Activated naive CD8-positive, alpha-beta T cell treated with anti-CD3 and anti-CD28 coated beads, Interleukin-2, amount 10 ng/mL, durations not matched to agents 7 days and 5 days (primary cell): ENCODE measurements around the gene HRAS. TPM values are rescaled to one million over a fixed set of nuclear protein-coding genes. Genes with fewer than 3 reads are reported as not detected.

Experiments used
- ATAC-seq: fragments of 150-1000 bp; cut with Tn5 transposase; one replicate; pipeline ENCODE4 v1.10.0; 2021; ENCODE audit warnings: low read depth, moderate library complexity
- POLR2A ChIA-PET: fragments of 350-600 bp; sonication (Branson Sonifier 250); formaldehyde crosslinking; loops from one replicate; lab custom pipeline; 2021; ENCODE audit warnings: antibody characterized with exemption; lab: Charles Lee
- DNase-seq: peaks from one replicate; pipeline ENCODE4 v3.0.0; 2021
- H3K27ac Mint-ChIP-seq: one replicate; pipeline ENCODE4 v1.8.0; 2022; ENCODE audit warnings: mild to moderate bottlenecking, mixed read lengths
- H3K27me3 Mint-ChIP-seq: one replicate; pipeline ENCODE4 v1.8.0; 2022; ENCODE audit warnings: mild to moderate bottlenecking, moderate library complexity, mixed read lengths
- H3K36me3 Mint-ChIP-seq: one replicate; pipeline ENCODE4 v1.8.0; 2021; ENCODE audit warnings: mild to moderate bottlenecking, mixed read lengths
- H3K4me1 Mint-ChIP-seq: one replicate; pipeline ENCODE4 v1.8.0; 2021; ENCODE audit warnings: mixed read lengths
- H3K4me3 Mint-ChIP-seq: one replicate; pipeline ENCODE4 v1.8.0; 2022; ENCODE audit warnings: mild to moderate bottlenecking, moderate library complexity, mixed read lengths
- H3K9me3 Mint-ChIP-seq: one replicate; pipeline ENCODE4 v1.8.0; 2021; ENCODE audit warnings: mixed read lengths
- total RNA-seq, 2 experiments: library from RNA; stranded (reverse); gene quantifications; one replicate each; pipeline ENCODE4 v1.2.3, GENCODE V29; 2021

Gene HRAS
- total RNA-seq, 2 experiments from 2014 or later, result 47.6 to 49.9 TPM

DNA sequence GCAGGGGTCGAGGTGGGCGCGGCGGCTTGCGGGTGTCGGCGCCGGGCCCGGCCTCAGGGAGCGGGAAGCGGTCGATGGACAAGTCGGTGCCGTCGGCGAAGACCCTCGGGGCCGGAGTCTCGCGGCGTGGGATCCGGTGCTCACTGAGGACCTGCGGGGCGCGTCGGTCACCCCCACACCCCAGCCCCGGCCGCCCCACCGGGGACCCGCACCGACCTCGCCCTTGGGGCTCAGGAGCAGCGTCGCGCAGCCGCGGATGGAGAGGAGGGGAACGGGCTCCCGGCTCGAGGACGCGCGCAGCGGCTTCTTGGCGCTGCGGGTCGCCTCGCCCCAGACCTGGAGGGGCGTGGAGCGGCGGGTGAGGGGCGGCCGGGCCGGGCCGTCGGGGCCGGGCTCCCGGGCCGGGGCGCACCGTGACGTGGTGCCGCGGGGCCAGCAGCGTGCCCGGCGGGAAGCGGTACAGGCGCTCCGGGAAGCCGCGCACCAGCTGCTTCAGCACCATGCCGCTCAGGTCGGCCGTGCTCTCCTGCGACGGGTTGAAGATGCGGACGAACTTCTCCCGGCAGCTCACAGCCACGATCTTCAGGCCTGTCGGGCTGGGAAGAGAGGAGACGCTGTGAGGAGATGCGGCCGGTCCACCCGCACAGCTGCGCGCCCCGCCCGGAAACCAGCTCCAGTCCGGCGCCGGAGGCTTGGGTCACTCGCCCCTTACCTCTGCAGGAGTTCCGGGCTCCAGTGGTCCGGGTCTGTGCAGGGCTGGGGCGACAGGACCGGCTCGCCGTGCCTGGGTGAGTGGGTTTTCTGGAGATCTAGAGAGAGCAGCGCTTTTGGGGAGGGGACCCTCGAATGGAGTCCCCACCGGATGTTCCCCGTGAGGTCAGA is 20.6 kb upstream of the HRAS start:
- no peak for DNase-seq
- peak overlapping the region; percentile 22 for H3K4me3 Mint-ChIP-seq
- H3K27me3 Mint-ChIP-seq, result peaks cover 18% of the 10 kb centered on the region
- peaks cover 6% of the 10 kb centered on the region for H3K4me1 Mint-ChIP-seq
- no peak for ATAC-seq
- no peak overlapping the region for H3K27ac Mint-ChIP-seq
- POLR2A ChIA-PET, result interaction anchor here (1.2 to 4.2 kb wide), 9 partner anchors 13 to 192 kb away, joined by 3 to 26 read pairs (median 8); partner anchors contain the start of genes IRF7 and PHRF1
- no peaks in the 10 kb centered on the region for H3K36me3 Mint-ChIP-seq
- H3K9me3 Mint-ChIP-seq, result no peaks in the 10 kb centered on the region

DNA sequence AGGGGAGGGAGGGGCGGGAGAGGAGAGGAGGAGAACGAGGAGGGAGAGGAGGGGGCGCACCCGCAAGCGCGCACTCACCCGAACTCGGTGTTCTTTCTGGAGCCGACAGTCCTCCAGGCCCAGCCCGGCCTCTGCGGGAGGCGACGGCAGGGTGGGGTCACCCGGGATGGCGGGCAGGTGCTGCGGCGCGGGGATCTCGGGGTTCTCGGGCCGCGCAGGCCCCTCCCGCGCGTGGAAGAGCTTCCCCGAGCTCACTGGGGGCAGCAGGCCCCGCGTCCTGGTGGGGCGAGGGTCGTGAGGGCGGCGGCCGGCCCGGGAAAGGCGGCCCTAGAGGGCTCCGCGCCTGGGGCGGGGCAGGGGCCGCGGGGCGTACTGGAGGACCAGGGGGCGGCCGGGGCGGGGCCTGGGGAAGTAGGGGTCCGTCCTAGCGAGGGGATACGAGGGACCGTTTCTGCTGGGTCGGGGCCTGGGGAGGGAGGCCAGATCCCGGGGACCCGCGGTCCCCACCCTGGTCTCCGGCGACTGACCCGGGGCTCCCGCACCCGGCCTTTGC is 19.9 kb upstream of the HRAS start:
- Mint-ChIP-seq H3K27ac (no peak overlapping the region), H3K27me3 (peaks cover 18% of the 10 kb centered on the region), H3K4me3 (no peak overlapping the region), H3K4me1 (peaks cover 6% of the 10 kb centered on the region), H3K9me3 (no peaks in the 10 kb centered on the region), H3K36me3 (no peaks in the 10 kb centered on the region)
- DNase-seq (peak; percentile 62), ATAC-seq (no peak)
- POLR2A ChIA-PET, result interaction anchor here (1.0 to 4.2 kb wide), 11 partner anchors 13 to 193 kb away, joined by 3 to 26 read pairs (median 7); partner anchors contain the start of genes HRAS, IRF7, LRRC56 and PHRF1

GRCh38 chr11:554428-555226 is 19.3 kb upstream of the HRAS start:
- Mint-ChIP-seq H3K9me3 (no peaks in the 10 kb centered on the region), H3K36me3 (no peaks in the 10 kb centered on the region), H3K27me3 (peaks cover 18% of the 10 kb centered on the region), H3K4me3 (peak overlapping the region; percentile 61), H3K4me1 (peaks cover 2% of the 10 kb centered on the region), H3K27ac (no peak overlapping the region)
- ATAC-seq, result peak; percentile 71
- POLR2A ChIA-PET, result interaction anchor here (1.0 to 4.2 kb wide), 7 partner anchors 18 to 171 kb away, joined by 4 to 26 read pairs (median 7); partner anchors contain the start of genes HRAS, IRF7, LRRC56 and PHRF1
- peak; percentile 84 for DNase-seq

GRCh38 chr11:553988-554340 is 18.6 kb upstream of the HRAS start:
- ATAC-seq (no peak), DNase-seq (no peak)
- no peaks in the 10 kb centered on the region for H3K36me3 Mint-ChIP-seq
- H3K9me3 Mint-ChIP-seq, result no peaks in the 10 kb centered on the region
- H3K27ac Mint-ChIP-seq, result no peak overlapping the region
- H3K4me3 Mint-ChIP-seq, result no peak overlapping the region
- POLR2A ChIA-PET, result interaction anchor here (1.2 to 4.2 kb wide), 5 partner anchors 18 to 168 kb away, joined by 5 to 26 read pairs (median 11); partner anchors contain the start of genes HRAS, LRRC56, PHRF1 and TMEM80
- peaks cover 2% of the 10 kb centered on the region for H3K4me1 Mint-ChIP-seq
- H3K27me3 Mint-ChIP-seq, result peaks cover 17% of the 10 kb centered on the region

DNA sequence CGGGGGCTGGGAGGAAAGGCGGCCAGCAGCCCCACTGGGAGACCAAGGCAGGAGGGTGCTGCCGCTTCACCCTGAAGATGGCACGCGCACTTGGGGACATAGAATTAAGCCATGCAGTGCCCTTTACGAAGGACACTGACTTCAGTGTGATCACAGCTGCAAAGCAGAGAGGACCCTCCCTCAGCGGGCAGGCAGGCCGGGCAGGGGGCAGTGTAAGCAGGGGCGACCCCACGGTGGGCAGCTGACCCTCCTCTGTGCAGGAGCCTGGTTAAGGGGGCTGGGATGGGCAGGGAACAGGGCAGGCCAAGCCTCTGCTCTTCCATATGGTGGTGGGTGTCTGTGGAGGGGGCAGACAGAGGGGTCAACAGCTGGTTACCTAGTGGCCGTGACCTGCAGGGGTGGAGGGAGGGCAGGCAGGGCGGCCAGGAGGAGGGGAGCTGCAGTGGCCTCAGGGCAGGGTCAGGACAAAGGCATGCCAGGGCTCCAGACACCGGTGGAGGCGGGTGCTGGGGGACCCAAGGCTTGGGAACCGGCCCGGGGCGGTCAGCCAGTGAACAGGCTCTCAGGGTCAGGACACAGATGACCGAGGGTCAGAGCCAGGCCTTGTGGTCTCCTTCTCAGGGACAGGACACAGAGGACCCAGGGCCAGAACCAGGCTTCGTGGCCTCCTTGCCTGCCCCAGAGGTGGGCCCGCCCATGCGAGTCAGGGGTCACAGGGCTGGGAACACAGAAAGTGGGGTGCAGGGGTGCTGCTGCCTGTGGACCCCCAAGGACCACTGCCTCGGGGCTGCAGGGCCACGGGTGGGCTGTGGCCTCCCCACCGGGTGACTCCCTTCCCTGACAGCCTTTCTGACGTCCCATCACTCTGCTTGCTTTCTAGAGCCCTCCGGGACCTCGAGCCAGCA is 18.0 kb upstream of the HRAS start:
- Mint-ChIP-seq H3K4me1 (peaks cover 2% of the 10 kb centered on the region), H3K9me3 (no peaks in the 10 kb centered on the region), H3K4me3 (no peak overlapping the region), H3K27me3 (peaks cover 15% of the 10 kb centered on the region), H3K36me3 (no peaks in the 10 kb centered on the region), H3K27ac (no peak overlapping the region)
- POLR2A ChIA-PET, result interaction anchor here (4.2 kb wide), 1 partner anchor 169 kb away, joined by 26 read pairs; no protein-coding TSS in a partner anchor
- no peak for ATAC-seq
- DNase-seq, result no peak

- POLR2A ChIA-PET, result interaction anchor here (0.5 kb wide), 1 partner anchor 9 kb away, joined by 4 read pairs; no protein-coding TSS in a partner anchor
- H3K27me3 Mint-ChIP-seq, result peaks cover 4% of the 10 kb centered on the region
- DNase-seq (no peak), ATAC-seq (no peak)
- no peaks in the 10 kb centered on the region for H3K36me3 Mint-ChIP-seq
- H3K9me3 Mint-ChIP-seq, result no peaks in the 10 kb centered on the region
- peaks cover 2% of the 10 kb centered on the region for H3K4me1 Mint-ChIP-seq
- no peak overlapping the region for H3K27ac Mint-ChIP-seq
- no peak overlapping the region for H3K4me3 Mint-ChIP-seq
Measured at GRCh38 chr11:551596-551995, 16.2 kb upstream of the HRAS start.

DNA sequence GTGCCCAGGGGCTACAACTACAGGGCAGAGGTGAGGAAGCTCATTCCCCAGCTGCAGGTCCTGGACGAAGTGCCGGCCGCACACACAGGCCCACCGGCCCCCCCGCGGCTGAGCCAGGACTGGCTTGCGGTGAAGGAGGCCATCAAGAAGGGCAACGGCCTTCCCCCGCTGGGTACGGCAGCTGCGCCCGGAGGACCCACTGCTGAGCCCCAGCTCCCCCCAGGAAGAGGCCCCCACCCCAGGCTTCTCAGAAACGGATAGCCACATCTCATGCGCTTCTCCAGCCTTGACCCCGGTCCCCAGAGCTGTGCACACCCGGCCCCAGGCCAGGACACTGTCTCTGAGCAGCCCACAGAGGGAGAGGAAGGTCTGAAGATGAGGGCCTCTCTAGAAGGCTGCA is 15.8 kb upstream of the HRAS start:
- POLR2A ChIA-PET, result no interaction called here

DNA sequence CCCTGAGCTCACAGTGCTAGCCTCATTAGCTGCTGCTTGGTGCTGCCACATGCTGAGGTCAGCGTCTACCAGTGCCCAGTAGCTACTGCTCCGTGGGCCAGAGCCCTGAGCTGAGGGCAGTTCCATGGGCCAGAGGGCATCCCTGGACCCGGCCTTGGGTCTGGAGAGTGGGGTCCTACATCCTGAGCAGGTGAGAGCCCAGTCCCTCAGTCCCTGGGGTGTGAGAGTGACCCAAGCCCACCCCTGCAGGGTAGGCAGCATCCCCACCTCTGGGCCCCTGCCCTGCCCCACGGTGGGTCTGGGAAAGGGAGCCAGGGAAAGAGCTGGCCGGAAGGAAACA is 15.3 kb upstream of the HRAS start:
- H3K27me3 Mint-ChIP-seq, result no peaks in the 10 kb centered on the region
- no peaks in the 10 kb centered on the region for H3K36me3 Mint-ChIP-seq
- ATAC-seq (no peak), DNase-seq (peak; percentile 22)
- H3K9me3 Mint-ChIP-seq, result no peaks in the 10 kb centered on the region
- POLR2A ChIA-PET, result no interaction called here
- no peak overlapping the region for H3K27ac Mint-ChIP-seq
- no peaks in the 10 kb centered on the region for H3K4me1 Mint-ChIP-seq
- no peak overlapping the region for H3K4me3 Mint-ChIP-seq

More for the DNA sequence above, 15.8 kb upstream of the HRAS start:
- Mint-ChIP-seq H3K4me1 (no peaks in the 10 kb centered on the region), H3K27me3 (no peaks in the 10 kb centered on the region), H3K27ac (no peak overlapping the region), H3K9me3 (no peaks in the 10 kb centered on the region), H3K4me3 (no peak overlapping the region), H3K36me3 (no peaks in the 10 kb centered on the region)
- DNase-seq, result no peak
- no peak for ATAC-seq

- H3K4me3 Mint-ChIP-seq, result no peak overlapping the region
- H3K27ac Mint-ChIP-seq, result no peak overlapping the region
- H3K9me3 Mint-ChIP-seq, result no peaks in the 10 kb centered on the region
- H3K36me3 Mint-ChIP-seq, result no peaks in the 10 kb centered on the region
- ATAC-seq (no peak), DNase-seq (peak; percentile 26)
- H3K27me3 Mint-ChIP-seq, result no peaks in the 10 kb centered on the region
- POLR2A ChIA-PET, result no interaction called here
- H3K4me1 Mint-ChIP-seq, result no peaks in the 10 kb centered on the region
Measured at GRCh38 chr11:550021-550745, 14.8 kb upstream of the HRAS start.

DNA sequence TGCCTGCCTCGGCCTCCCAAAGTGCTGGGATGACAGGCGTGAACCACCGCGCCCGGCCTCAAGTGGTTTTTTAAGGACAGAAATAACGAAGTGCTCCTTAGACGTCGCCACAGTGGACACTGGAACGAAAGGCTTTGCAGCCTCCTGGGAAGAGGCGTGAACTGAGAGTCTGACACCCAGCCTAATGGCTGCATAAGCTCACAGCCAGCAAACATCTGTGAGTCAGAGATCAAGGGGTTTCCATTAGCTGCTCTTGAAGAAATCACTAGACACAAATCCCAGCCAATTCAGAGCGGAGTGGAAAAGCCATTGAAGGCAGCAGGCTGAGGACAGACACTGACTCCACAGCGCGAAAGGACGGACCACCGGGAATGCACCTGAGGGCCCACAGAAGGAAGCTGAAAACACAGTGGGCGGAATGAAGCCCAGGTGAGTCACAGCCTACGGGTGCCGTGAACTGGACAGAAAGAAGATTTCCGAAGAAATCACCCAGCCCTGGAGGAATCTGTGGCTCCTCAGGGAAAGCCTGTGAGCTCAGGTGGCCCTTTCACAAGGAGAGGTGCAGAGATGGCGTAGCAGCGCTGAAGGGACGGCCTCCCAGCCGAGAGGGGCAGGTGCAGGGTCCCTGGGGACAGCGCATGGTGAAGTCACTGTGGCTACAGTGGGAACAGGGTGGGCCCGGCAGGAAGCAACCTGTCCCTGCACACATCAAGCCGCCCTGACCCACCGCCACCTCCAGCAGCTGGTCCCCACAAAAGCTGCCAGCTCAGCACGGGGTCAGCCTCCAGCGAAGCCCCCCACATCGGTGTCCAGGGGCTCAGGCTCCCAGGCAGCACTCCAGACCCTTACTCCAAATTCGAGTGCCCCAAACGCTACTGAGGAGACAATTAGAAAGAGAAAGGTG is 13.6 kb upstream of the HRAS start:
- DNase-seq (no peak), ATAC-seq (no peak)
- Mint-ChIP-seq H3K36me3 (no peaks in the 10 kb centered on the region), H3K4me1 (no peaks in the 10 kb centered on the region), H3K27me3 (no peaks in the 10 kb centered on the region), H3K4me3 (no peak overlapping the region), H3K9me3 (no peaks in the 10 kb centered on the region), H3K27ac (no peak overlapping the region)
- POLR2A ChIA-PET, result no interaction called here

DNA sequence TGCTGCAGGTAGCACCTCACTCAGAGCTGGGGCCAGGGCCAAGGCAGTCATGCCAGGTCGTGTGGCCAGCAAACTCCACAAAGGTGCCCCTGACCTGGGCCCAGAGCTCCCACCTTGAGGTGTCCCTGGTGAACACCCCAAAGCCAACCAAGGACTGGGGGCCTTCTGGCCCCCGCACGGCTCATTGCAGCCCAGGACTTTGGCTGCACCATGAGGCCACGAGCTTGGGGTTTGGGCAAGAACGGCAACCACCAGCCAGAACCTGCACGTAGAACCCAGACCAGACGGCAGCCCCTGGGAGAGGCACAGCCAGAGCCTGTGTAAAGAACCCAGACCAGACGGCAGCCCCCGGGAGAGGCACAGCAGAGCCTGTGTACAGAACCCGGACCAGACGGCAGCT is 9.8 kb upstream of the HRAS start:
- no peak for DNase-seq
- no peaks in the 10 kb centered on the region for H3K27me3 Mint-ChIP-seq
- no peaks in the 10 kb centered on the region for H3K36me3 Mint-ChIP-seq
- H3K27ac Mint-ChIP-seq, result no peak overlapping the region
- no peak for ATAC-seq
- POLR2A ChIA-PET, result interaction anchor here (1.1 kb wide), 1 partner anchor 69 kb away, joined by 3 read pairs; no protein-coding TSS in a partner anchor
- H3K9me3 Mint-ChIP-seq, result no peaks in the 10 kb centered on the region
- H3K4me3 Mint-ChIP-seq, result no peak overlapping the region
- no peaks in the 10 kb centered on the region for H3K4me1 Mint-ChIP-seq
